ENCODE data around the gene KCNH1. TPM values are rescaled to one million over a fixed set of nuclear protein-coding genes. Genes with fewer than 3 reads are reported as not detected.

The KCNH1 gene
- total RNA-seq, 2 donors from 2014 or later = 0.40 to 0.64 TPM

GRCh38 chr1:210830034-210831028 lies 303.6 kb downstream of the KCNH1 start:
- TF ChIP-seq CTCF (IDR thresholded peaks at IDR 0.05) = no peak
- H3K9me3 ChIP-seq = no peaks in the 10 kb centered on the region
- no peak overlapping the region for H3K4me3 ChIP-seq
- no peak for DNase-seq
- no peak overlapping the region for H3K27ac ChIP-seq
- no peaks in the 10 kb centered on the region for H3K36me3 ChIP-seq
- H3K9ac ChIP-seq (ENCODE audit: low read depth in 2 of 2, low read length in 2 of 2) = no peak overlapping the region
- H3K27me3 ChIP-seq = no peaks in the 10 kb centered on the region
- H3K4me1 ChIP-seq = no peaks in the 10 kb centered on the region
- intact Hi-C loops (cut with DNase I) = no loop called here

GRCh38 chr1:210828996-210829596 lies 304.9 kb downstream of the KCNH1 start:
- no peak for DNase-seq
- Histone ChIP-seq H3K9ac (ENCODE audit: low read depth in 2 of 2, low read length in 2 of 2) (no peak overlapping the region), H3K4me1 (no peaks in the 10 kb centered on the region), H3K36me3 (no peaks in the 10 kb centered on the region), H3K4me3 (no peak overlapping the region), H3K9me3 (no peaks in the 10 kb centered on the region), H3K27ac (no peak overlapping the region), H3K27me3 (no peaks in the 10 kb centered on the region)
- no peak for TF ChIP-seq CTCF (IDR thresholded peaks at IDR 0.05)
- intact Hi-C loops (cut with DNase I) = no loop called here

- intact Hi-C loops (cut with DNase I) = no loop called here
- Histone ChIP-seq H3K4me1 (no peaks in the 10 kb centered on the region), H3K9ac (ENCODE audit: low read depth in 2 of 2, low read length in 2 of 2) (no peak overlapping the region), H3K4me3 (no peak overlapping the region), H3K27ac (no peak overlapping the region), H3K9me3 (no peaks in the 10 kb centered on the region), H3K36me3 (no peaks in the 10 kb centered on the region), H3K27me3 (no peaks in the 10 kb centered on the region)
- no peak for TF ChIP-seq CTCF (IDR thresholded peaks at IDR 0.05)
- DNase-seq = no peak
These were observed 306.5 kb downstream of the KCNH1 start for GRCh38 chr1:210827481-210827880.

GRCh38 chr1:210826686-210827085 lies 307.3 kb downstream of the KCNH1 start:
- H3K9me3 ChIP-seq = no peaks in the 10 kb centered on the region
- intact Hi-C loops (cut with DNase I) = no loop called here
- H3K27ac ChIP-seq = no peak overlapping the region
- no peak overlapping the region for H3K9ac ChIP-seq (ENCODE audit: low read depth in 2 of 2, low read length in 2 of 2)
- no peak for DNase-seq
- no peaks in the 10 kb centered on the region for H3K4me1 ChIP-seq
- no peak overlapping the region for H3K4me3 ChIP-seq
- H3K36me3 ChIP-seq = no peaks in the 10 kb centered on the region
- no peaks in the 10 kb centered on the region for H3K27me3 ChIP-seq
- no peak for TF ChIP-seq CTCF (IDR thresholded peaks at IDR 0.05)

- H3K4me1 ChIP-seq = no peaks in the 10 kb centered on the region
- H3K27me3 ChIP-seq = no peaks in the 10 kb centered on the region
- no peak for DNase-seq
- H3K36me3 ChIP-seq = no peaks in the 10 kb centered on the region
- intact Hi-C loops (cut with DNase I) = no loop called here
- no peak overlapping the region for H3K4me3 ChIP-seq
- no peak for TF ChIP-seq CTCF (IDR thresholded peaks at IDR 0.05)
- no peak overlapping the region for H3K9ac ChIP-seq (ENCODE audit: low read depth in 2 of 2, low read length in 2 of 2)
- no peaks in the 10 kb centered on the region for H3K9me3 ChIP-seq
- H3K27ac ChIP-seq = no peak overlapping the region
These were observed 311.0 kb downstream of the KCNH1 start for GRCh38 chr1:210822932-210823331.
